Smooth muscle cell (in vitro differentiated cells): ENCODE data around the gene CSNK1A1L. TPM values are rescaled to one million over a fixed set of nuclear protein-coding genes. Genes with fewer than 3 reads are reported as not detected.
"Not testable (repeated sequence)": the region's sequence is repeated elsewhere in the genome, so short reads cannot be mapped to it uniquely, and the experiment has no call there.

Experiments
- DNase-seq: peaks from one replicate; lab custom pipeline; 2025; ENCODE audit not compliant: unreplicated experiment; lab: John Stamatoyannopoulos, UW
- H2AFZ ChIP-seq: fragments of 200-600 bp; sonication (generic); 2 replicates; pipeline ENCODE4 v1.6.0; 2016; ENCODE audit warnings: antibody characterized with exemption, low read depth, mild to moderate bottlenecking
- H3F3A ChIP-seq: fragments of 200-600 bp; sonication (generic); 2 replicates; pipeline ENCODE4 v1.6.0; 2017; ENCODE audit warnings: antibody characterized with exemption, low read depth
- H3K27ac ChIP-seq: fragments of 200-600 bp; sonication (generic); 2 replicates; pipeline ENCODE4 v1.5.1; 2016; ENCODE audit warnings: low read depth, mild to moderate bottlenecking
- H3K27me3 ChIP-seq: fragments of 200-600 bp; sonication (generic); 2 replicates; pipeline ENCODE4 v1.6.1; 2016; ENCODE audit warnings: low read depth, mild to moderate bottlenecking
- H3K36me3 ChIP-seq: fragments of 200-600 bp; sonication (generic); 2 replicates; pipeline ENCODE4 v1.5.1; 2016; ENCODE audit warnings: low read depth
- H3K4me1 ChIP-seq: fragments of 200-600 bp; sonication (generic); 2 replicates; pipeline ENCODE4 v1.5.1; 2016; ENCODE audit warnings: low read depth
- H3K4me2 ChIP-seq: fragments of 200-600 bp; sonication (generic); 2 replicates; pipeline ENCODE4 v1.6.0; 2016; ENCODE audit warnings: mild to moderate bottlenecking
- H3K4me3 ChIP-seq: fragments of 200-600 bp; sonication (generic); 2 replicates; pipeline ENCODE4 v1.5.1; 2016; ENCODE audit warnings: mild to moderate bottlenecking
- H3K79me2 ChIP-seq: fragments of 200-600 bp; sonication (generic); 2 replicates; pipeline ENCODE4 v1.6.0; 2016; ENCODE audit warnings: low read depth, mild to moderate bottlenecking
- H3K9ac ChIP-seq: fragments of 200-600 bp; sonication (generic); 2 replicates; pipeline ENCODE4 v1.6.0; 2016; ENCODE audit warnings: low read depth
- H3K9me3 ChIP-seq: fragments of 200-600 bp; sonication (generic); replicated peaks from 2 replicates; pipeline ENCODE4 v1.5.1; 2016; ENCODE audit warnings: low read depth
- H4K20me1 ChIP-seq: fragments of 200-600 bp; sonication (generic); 2 replicates; pipeline ENCODE4 v1.6.0; 2016; ENCODE audit warnings: low read depth
- WGBS: methylation state at CpG from one replicate; pipeline ENCODE4 v1.1.7; 2016; ENCODE audit warnings: low lambda C conversion rate; 5-methylcytosine and 5-hydroxymethylcytosine counted together
- polyA plus RNA-seq: library from polyadenylated mRNA; unstranded; fragments of >200 nt; fragmentation: Nextera tagmentation; extraction: Ambion mirVana; gene quantifications from 2 replicates; pipeline ENCODE4 v1.2.1, GENCODE V29; 2016
- total RNA-seq: library from RNA; depleted of rRNA; stranded (reverse); fragments of >200 nt; gene quantifications from 2 replicates; pipeline ENCODE4 v1.2.3, GENCODE V29; 2014
- TF ChIP-seq, protein P1 (sequence below): fragments of 200-600 bp; sonication (generic); IDR thresholded peaks from 2 replicates; pipeline ENCODE4 v1.5.1; 2017; ENCODE audit warnings: borderline replicate concordance, mild to moderate bottlenecking, antibody characterized with exemption; ENCODE audit not compliant: insufficient read depth, poor library complexity, severe bottlenecking

The CSNK1A1L gene
- total and polyA plus RNA-seq, 2 experiments from 2014 or later, result not detected

GRCh38 chr13:37058910-37059847 is 46.3 kb downstream of the CSNK1A1L start, which contains the start of gene SUPT20H:
Gene SUPT20H (minus strand): TSS chr13:37059688. CDS start chr13:37051490, 8,198 bp downstream.
- Histone ChIP-seq H3K79me2 (peaks cover 50% of the 10 kb centered on the region), H2AFZ (peak within 1 kb of the TSS; percentile 92), H3K27ac (peak within 1 kb of the TSS; percentile 56), H3F3A (no peaks in the 10 kb centered on the region), H3K36me3 (no peaks in the 10 kb centered on the region), H3K4me3 (peak within 1 kb of the TSS; percentile 75), H3K4me2 (peak within 1 kb of the TSS; percentile 83), H3K9ac (peak within 1 kb of the TSS; percentile 86), H3K4me1 (no peaks in the 10 kb centered on the region), H3K27me3 (no peaks in the 10 kb centered on the region), H3K9me3 (no peaks in the 10 kb centered on the region), H4K20me1 (no peaks in the 10 kb centered on the region)
- under 1% methylated on average over 47 of the region's 75 CpGs for WGBS
- TF ChIP-seq, protein P1, sequence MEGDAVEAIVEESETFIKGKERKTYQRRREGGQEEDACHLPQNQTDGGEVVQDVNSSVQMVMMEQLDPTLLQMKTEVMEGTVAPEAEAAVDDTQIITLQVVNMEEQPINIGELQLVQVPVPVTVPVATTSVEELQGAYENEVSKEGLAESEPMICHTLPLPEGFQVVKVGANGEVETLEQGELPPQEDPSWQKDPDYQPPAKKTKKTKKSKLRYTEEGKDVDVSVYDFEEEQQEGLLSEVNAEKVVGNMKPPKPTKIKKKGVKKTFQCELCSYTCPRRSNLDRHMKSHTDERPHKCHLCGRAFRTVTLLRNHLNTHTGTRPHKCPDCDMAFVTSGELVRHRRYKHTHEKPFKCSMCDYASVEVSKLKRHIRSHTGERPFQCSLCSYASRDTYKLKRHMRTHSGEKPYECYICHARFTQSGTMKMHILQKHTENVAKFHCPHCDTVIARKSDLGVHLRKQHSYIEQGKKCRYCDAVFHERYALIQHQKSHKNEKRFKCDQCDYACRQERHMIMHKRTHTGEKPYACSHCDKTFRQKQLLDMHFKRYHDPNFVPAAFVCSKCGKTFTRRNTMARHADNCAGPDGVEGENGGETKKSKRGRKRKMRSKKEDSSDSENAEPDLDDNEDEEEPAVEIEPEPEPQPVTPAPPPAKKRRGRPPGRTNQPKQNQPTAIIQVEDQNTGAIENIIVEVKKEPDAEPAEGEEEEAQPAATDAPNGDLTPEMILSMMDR, result no peak
- DNase-seq, result peak; percentile 76

GRCh38 chr13:37056228-37056627 is 49.2 kb downstream of the CSNK1A1L start:
- H3K9ac ChIP-seq, H3K4me2 ChIP-seq: not testable (repeated sequence)

More at GRCh38 chr13:37056228-37056627, 49.2 kb downstream of the CSNK1A1L start:
- H3K27ac ChIP-seq, H3F3A ChIP-seq, H3K4me3 ChIP-seq, H3K36me3 ChIP-seq, H3K27me3 ChIP-seq, DNase-seq, H3K9me3 ChIP-seq, H2AFZ ChIP-seq, H3K4me1 ChIP-seq: not testable (repeated sequence)
- peaks cover 78% of the 10 kb centered on the region for H3K79me2 ChIP-seq
- 93% methylated on average over 2 of the region's 2 CpGs for whole genome bisulfite sequencing
- peaks cover 25% of the 10 kb centered on the region for H4K20me1 ChIP-seq

Other genes with a start within 250 kb of the CSNK1A1L start
- 7.1 and 11.5 TPM in 2 replicates for gene SMAD9, start 185.4 kb downstream of the CSNK1A1L start, total RNA-seq
- 6.6 and 7.1 TPM in 2 replicates for gene SMAD9, start 185.4 kb downstream of the CSNK1A1L start, polyA plus RNA-seq
- gene ALG5, start 106.3 kb downstream of the CSNK1A1L start, total RNA-seq, result 60.0 and 68.5 TPM in 2 replicates
- gene ALG5, start 106.3 kb downstream of the CSNK1A1L start, polyA plus RNA-seq, result 67.8 and 68.1 TPM in 2 replicates
- gene EXOSC8, start 104.9 kb downstream of the CSNK1A1L start, total RNA-seq, result 29.8 and 50.0 TPM in 2 replicates
- gene EXOSC8, start 104.9 kb downstream of the CSNK1A1L start, polyA plus RNA-seq, result 73.7 and 86.8 TPM in 2 replicates
- gene SUPT20H, start 46.0 kb downstream of the CSNK1A1L start, total RNA-seq, result 86.4 and 116 TPM in 2 replicates
- 46.9 and 61.8 TPM in 2 replicates for gene SUPT20H, start 46.0 kb downstream of the CSNK1A1L start, polyA plus RNA-seq